ENCODE data around the gene TEX22.
"Not testable (repeated sequence)": the region's sequence is repeated elsewhere in the genome, so short reads cannot be mapped to it uniquely, and the experiment has no call there.

The TEX22 gene

GRCh38 chr14:105398044-105398725, at the start of gene TEX22:
TSS of gene TEX22 (plus strand) at chr14:105398538. CDS start at chr14:105399341, 803 bp downstream.
- in situ Hi-C loops (cut with MboI; ENCODE audit: low sequenced_read_pairs), result no loop called here

- in situ Hi-C loops (cut with MboI; ENCODE audit: low sequenced_read_pairs), result no loop called here
Observed at GRCh38 chr14:105348945-105349699, 49.2 kb upstream of the TEX22 start.

- in situ Hi-C loops (cut with MboI; ENCODE audit: low sequenced_read_pairs), result no loop called here
Observed at GRCh38 chr14:105349992-105350391, 48.3 kb upstream of the TEX22 start.

DNA sequence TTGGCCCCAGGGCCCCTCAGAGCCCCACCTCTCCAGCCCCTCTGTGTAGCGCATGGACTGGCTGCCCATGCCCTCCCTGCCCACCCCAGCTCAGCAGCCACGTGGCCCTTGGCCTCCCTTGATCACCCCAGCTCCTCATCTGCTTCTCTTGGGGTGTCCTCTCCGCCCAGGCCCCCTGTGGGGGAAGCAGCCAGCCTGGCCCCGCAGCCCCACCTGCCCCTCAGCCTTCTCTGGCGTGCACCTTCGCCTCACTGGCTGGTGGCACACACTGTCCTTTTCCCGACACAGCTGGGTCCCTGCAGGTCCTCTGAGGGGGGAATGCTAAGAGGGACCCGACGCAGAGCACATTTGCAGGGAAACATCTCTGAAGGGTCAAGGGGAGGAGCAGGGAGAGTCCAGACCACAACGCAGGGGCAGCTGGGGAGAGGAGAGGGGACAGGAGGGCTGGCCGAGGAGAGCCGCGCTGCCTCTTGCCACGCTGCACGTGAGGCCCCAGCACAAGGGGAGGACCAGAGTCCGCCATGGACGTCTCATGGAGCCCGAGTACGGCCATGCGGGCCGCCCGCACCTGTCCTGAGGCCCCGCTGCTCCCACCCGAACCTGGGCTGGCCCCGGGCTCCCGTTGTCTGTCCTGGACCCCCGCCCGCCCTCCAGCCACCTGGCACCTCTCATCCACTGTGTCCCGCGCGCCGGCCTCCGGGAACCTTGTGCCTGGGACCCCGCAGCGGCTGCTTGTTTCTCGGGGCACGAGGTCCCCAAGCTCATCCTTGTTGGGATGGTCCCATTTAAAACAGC, 47.7 kb upstream of the TEX22 start:
- in situ Hi-C loops (cut with MboI; ENCODE audit: low sequenced_read_pairs), result no loop called here

- in situ Hi-C loops (cut with MboI; ENCODE audit: low sequenced_read_pairs), result no loop called here
Observed at GRCh38 chr14:105351410-105351809, 46.9 kb upstream of the TEX22 start.

DNA sequence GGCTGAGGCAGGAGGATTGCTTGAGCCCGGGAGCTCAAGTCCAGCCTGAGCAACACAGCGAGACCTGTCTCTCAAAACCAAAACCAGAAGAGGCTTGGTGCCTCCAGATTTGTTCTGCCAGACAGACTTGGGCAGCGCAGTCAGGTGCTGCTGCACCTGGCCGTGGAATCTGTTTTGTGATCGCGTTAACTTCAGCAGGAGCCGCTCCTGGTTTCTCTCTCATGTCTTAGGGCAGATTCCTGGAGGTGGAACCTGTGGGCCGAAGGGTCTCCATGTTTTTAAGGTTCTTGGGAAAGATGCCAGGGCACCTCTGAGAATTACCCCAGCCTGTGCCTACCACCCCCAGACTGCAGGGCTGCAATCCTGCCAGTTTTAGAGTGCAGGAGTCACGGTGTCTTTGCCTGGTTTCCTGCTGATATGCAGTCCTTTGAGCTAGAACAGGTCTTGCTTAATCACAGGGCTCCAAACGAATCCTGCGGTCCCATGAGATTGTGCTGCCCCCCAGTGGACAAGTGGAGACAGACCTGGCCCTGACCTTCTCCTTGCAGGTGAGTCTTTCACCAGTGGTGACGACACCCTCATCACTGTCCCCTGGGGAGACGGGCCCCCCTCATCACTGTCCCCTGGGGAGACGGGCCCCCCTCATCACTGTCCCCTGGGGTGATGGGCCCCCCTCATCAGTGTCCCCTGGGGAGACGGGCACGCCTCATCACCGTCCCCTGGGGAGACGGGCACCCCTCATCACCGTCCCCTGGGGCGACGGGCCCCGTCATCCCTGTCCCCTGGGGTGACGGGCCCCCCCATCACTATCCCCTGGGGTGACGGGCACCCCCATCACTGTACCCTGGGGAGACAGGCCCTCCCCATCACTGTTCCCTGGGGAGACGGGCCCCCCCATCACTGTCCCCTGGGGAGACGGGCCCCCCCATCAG, 46.2 kb upstream of the TEX22 start:
- in situ Hi-C loops (cut with MboI; ENCODE audit: low sequenced_read_pairs), result no loop called here

DNA sequence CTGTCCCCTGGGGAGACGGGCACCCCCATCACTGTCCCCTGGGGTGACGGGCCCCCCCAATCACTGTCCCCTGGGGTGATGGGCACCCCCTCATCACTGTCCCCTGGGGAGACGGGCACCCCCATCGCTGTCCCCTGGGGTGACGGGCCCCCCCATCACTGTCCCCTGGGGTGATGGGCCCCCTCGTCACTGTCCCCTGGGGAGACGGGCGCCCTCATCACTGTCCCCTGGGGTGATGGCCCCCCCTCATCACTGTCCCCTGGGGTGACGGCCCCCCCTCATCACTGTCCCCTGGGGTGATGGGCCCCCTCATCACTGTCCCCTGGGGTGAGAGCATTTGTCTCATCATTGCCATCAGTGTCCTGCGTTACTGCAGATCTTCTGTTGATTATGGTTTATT, 45.2 kb upstream of the TEX22 start:
- in situ Hi-C loops (cut with MboI; ENCODE audit: low sequenced_read_pairs), result no loop called here

DNA sequence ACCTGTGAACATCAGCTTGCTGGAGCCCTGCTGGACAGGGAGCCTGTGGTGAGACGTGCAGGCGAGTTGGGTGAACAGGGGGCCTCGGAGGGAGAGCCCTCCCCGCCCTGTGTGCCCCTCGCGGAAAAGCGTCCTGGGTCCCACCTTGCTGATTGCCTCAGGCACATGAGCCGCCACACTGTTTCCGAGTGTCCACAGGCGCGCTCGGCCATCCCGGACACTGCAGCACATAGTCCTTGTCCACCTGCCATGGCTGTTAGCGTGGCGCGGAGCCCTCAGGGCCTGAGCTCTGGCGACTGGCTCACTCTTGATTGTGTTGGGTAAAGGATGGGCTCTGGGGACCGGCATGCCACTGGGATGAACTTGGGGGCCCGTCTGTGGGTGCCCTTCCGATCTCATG, 43.8 kb upstream of the TEX22 start:
- in situ Hi-C loops (cut with MboI; ENCODE audit: low sequenced_read_pairs), result no loop called here

- in situ Hi-C loops (cut with MboI; ENCODE audit: low sequenced_read_pairs), result no loop called here
Observed at GRCh38 chr14:105355049-105355575, 43.2 kb upstream of the TEX22 start.

DNA sequence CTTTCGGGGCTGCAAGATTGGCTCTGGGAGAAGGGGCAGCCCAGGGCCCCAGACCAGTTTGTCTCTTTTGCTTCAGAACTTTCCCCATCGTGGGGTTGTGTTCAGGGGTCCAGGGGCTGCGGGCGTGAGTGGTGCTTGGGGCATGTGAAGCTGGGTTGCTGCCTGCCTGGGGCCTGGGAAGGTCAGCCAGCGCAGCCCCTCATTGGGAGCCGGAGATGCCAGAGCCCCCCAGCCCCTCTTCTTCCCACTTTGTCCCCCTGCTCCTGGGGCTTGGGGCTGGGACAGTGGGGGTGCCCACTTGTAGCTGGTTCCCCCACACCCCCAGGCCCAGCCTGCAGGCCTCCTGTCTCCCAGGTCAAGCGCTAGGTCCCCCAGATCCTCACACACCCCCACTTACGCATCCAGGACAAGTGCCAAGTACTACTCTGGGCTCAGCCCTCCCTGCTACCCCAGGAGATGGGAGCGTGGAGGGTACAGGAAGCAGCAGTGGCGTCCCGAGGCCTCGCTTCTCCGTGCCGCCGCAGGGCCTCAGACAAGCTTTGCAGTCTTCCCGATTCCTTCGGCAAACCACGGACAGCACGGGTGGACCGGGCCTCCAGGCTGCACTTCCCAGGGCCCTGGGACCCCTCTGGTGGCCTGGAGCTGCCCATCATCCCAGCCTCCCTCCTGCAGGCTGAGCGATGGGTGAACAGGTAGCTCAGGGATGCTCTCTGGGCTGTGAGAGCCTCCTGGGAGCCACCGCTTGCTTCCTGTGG, 42.3 kb upstream of the TEX22 start:
- in situ Hi-C loops (cut with MboI; ENCODE audit: low sequenced_read_pairs), result no loop called here

- in situ Hi-C loops (cut with MboI; ENCODE audit: low sequenced_read_pairs), result no loop called here
Observed at GRCh38 chr14:105356927-105357326, 41.4 kb upstream of the TEX22 start.

DNA sequence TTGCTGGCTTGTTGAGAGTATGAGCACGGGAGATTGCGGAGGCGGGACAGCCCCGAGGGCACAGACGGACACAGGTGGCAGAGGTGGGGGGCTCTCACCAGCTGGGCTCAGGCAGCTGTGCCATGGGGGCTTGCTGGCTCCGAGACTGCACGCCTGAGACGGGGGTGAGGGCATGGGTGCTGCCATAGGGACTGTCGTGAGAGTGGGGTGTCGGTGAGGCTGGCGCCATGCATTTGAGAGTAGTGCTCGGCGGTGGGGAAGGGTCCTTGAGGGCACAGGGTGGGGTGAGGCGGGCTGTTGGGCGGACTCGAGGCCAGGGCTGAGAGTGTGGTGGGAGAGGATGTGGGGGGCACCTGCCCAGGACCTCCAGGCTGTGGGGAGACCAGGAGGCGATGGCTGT, 40.7 kb upstream of the TEX22 start:
- in situ Hi-C loops (cut with MboI; ENCODE audit: low sequenced_read_pairs), result no loop called here

GRCh38 chr14:105358140-105358846, 40.0 kb upstream of the TEX22 start:
- in situ Hi-C loops (cut with MboI; ENCODE audit: low sequenced_read_pairs), result no loop called here

- in situ Hi-C loops (cut with MboI; ENCODE audit: low sequenced_read_pairs), result no loop called here
Observed at GRCh38 chr14:105358943-105359342, 39.4 kb upstream of the TEX22 start.

DNA sequence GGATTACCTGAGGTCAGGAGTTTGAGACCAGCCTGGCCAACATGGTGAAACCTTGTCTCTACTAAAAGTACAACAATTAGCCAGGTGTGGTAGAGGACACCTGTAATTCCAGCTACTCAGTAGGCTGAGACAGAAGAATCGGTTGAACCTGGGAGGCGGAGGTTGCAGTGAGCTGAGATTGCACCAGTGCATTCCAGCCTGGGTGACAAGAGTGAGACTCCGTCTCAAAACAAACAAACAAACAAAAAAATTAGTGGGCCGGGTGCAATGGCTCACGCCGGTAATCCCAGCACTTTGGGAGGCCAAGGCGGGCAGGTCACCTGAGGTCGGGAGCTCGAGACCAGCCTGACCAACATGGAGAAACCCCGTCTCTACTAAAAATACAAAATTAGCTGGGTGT, 36.9 kb upstream of the TEX22 start:
- in situ Hi-C loops (cut with MboI; ENCODE audit: low sequenced_read_pairs), result not testable (repeated sequence)

- in situ Hi-C loops (cut with MboI; ENCODE audit: low sequenced_read_pairs), result no loop called here
Observed at GRCh38 chr14:105363847-105364708, 34.3 kb upstream of the TEX22 start.

DNA sequence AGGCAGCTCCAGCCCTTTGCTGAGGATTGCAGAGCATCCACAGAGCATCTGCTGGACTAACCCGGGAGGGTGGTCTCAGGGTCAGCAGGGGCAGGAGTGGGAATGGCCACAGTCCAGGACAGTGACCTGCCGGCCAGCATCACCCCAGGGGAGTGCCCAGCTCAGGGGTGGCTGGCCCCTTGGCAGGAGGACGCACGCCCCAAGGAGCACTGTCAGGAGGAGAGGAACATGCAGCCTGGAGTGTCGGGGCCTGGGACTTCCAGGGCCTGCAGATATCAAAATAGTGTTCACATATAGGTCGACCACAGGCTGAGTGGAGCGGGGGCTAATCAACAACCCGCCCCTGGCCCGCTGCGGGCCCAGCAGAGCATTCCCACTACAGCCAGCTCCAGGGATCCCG, 33.2 kb upstream of the TEX22 start:
- in situ Hi-C loops (cut with MboI; ENCODE audit: low sequenced_read_pairs), result no loop called here

DNA sequence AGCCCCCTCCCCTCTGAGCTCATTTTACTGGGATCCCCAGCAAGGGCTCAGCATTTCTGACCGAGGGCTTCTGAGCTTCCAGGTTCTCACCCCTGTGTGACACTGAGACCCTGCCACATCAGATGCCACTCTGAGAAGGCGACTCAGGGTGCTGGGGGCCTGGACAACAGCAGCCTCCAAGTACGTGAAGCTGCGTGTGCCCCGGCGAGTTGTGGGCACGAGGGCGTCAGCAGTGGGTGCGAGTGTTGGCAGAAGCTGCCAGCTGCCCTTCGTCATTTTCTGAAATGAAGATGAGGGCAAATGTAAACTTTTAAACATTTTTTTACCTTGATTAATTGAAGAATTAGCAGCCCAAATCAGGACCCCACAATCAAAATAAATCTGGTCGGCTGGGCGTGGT, 32.7 kb upstream of the TEX22 start:
- in situ Hi-C loops (cut with MboI; ENCODE audit: low sequenced_read_pairs), result no loop called here
